ENCODE results near the gene F11. TPM values are rescaled to one million over a fixed set of nuclear protein-coding genes. Genes with fewer than 3 reads are reported as not detected.

F11 gene
- total and polyA plus RNA-seq, 2 of the 13 experiments (the other 11 are each of a cell fraction or from before 2014, with no cell fraction given) = 35.1 to 58.0 TPM

DNA sequence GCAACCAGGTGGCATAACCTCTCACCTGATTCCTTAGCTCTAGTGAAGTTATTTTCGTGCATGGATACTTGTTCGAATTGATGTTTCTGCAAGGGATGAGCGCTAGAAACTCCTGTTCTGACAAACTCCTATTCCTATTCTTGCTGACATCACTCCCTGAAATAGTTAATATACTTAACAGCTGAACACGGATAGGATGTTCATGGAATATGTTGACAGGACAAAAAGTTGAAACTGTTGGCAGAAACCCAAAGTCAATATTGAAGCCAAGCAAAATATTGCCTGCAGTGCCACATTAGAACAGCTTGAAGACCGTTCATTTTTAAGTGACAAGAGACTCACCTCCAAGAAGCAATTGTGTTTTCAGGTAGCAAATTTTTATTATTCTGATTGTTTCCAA lies 38.8 kb upstream of the F11 start, which contains the start of gene KLKB1 (continued):
- TF ChIP-seq, protein P1, sequence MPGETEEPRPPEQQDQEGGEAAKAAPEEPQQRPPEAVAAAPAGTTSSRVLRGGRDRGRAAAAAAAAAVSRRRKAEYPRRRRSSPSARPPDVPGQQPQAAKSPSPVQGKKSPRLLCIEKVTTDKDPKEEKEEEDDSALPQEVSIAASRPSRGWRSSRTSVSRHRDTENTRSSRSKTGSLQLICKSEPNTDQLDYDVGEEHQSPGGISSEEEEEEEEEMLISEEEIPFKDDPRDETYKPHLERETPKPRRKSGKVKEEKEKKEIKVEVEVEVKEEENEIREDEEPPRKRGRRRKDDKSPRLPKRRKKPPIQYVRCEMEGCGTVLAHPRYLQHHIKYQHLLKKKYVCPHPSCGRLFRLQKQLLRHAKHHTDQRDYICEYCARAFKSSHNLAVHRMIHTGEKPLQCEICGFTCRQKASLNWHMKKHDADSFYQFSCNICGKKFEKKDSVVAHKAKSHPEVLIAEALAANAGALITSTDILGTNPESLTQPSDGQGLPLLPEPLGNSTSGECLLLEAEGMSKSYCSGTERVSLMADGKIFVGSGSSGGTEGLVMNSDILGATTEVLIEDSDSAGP (CRISPR knock-in tag; IDR thresholded peaks at IDR 0.05; ENCODE audit: borderline replicate concordance) = no peak
- TF ChIP-seq ZSCAN20 (CRISPR knock-in tag; IDR thresholded peaks at IDR 0.05; ENCODE audit: borderline replicate concordance) (no peak), SMAD3 (CRISPR knock-in tag; IDR thresholded peaks at IDR 0.05) (no peak), SNRNP70 (IDR thresholded peaks at IDR 0.05; ENCODE audit: low read depth, low read length) (no peak), ZNF549 (CRISPR knock-in tag; IDR thresholded peaks at IDR 0.05) (no peak), NRL (CRISPR knock-in tag; IDR thresholded peaks at IDR 0.05; ENCODE audit: borderline replicate concordance) (no peak), ZNF451 (CRISPR knock-in tag; IDR thresholded peaks at IDR 0.05) (no peak), TGIF2 (CRISPR knock-in tag; IDR thresholded peaks at IDR 0.05) (no peak), ZNF225 (CRISPR knock-in tag; IDR thresholded peaks at IDR 0.05) (no peak), ZNF460 (CRISPR knock-in tag; IDR thresholded peaks at IDR 0.05; ENCODE audit: borderline replicate concordance) (no peak), RFX5 (IDR thresholded peaks at IDR 0.05; ENCODE audit: low read depth, low read length) (no peak), ZKSCAN8 (CRISPR knock-in tag; IDR thresholded peaks at IDR 0.05; ENCODE audit: borderline replicate concordance) (no peak), RAD51 (IDR thresholded peaks at IDR 0.05; ENCODE audit: borderline replicate concordance) (no peak), JUN (CRISPR knock-in tag; IDR thresholded peaks at IDR 0.05) (no peak), MTA1 (CRISPR knock-in tag; IDR thresholded peaks at IDR 0.05; ENCODE audit: borderline replicate concordance) (no peak), SSRP1 (CRISPR knock-in tag; IDR thresholded peaks at IDR 0.05) (no peak), SIN3A (IDR thresholded peaks at IDR 0.05; ENCODE audit: borderline replicate concordance, low read depth, low read length) (no peak), ZMYM4 (CRISPR knock-in tag; IDR thresholded peaks at IDR 0.05) (0 out of 2 replicates have a peak, but pooled peaks have one; percentile 33), STAT5B (CRISPR knock-in tag; IDR thresholded peaks at IDR 0.05) (no peak), ZNF790 (CRISPR knock-in tag; IDR thresholded peaks at IDR 0.05; ENCODE audit: borderline replicate concordance) (no peak), ZNF10 (CRISPR knock-in tag; IDR thresholded peaks at IDR 0.05; ENCODE audit: borderline replicate concordance, low read depth) (no peak), ZNF160 (CRISPR knock-in tag; IDR thresholded peaks at IDR 0.05) (no peak), ZNF709 (CRISPR knock-in tag; IDR thresholded peaks at IDR 0.05) (no peak), POGZ (CRISPR knock-in tag; IDR thresholded peaks at IDR 0.05) (peak; percentile 45; the same call in 1 of the 2 replicates)
- TF ChIP-seq, protein P2, sequence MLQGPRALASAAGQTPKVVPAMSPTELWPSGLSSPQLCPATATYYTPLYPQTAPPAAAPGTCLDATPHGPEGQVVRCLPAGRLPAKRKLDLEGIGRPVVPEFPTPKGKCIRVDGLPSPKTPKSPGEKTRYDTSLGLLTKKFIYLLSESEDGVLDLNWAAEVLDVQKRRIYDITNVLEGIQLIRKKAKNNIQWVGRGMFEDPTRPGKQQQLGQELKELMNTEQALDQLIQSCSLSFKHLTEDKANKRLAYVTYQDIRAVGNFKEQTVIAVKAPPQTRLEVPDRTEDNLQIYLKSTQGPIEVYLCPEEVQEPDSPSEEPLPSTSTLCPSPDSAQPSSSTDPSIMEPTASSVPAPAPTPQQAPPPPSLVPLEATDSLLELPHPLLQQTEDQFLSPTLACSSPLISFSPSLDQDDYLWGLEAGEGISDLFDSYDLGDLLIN (CRISPR knock-in tag; IDR thresholded peaks at IDR 0.05; ENCODE audit: borderline replicate concordance) = no peak
- TF ChIP-seq, protein P3, sequence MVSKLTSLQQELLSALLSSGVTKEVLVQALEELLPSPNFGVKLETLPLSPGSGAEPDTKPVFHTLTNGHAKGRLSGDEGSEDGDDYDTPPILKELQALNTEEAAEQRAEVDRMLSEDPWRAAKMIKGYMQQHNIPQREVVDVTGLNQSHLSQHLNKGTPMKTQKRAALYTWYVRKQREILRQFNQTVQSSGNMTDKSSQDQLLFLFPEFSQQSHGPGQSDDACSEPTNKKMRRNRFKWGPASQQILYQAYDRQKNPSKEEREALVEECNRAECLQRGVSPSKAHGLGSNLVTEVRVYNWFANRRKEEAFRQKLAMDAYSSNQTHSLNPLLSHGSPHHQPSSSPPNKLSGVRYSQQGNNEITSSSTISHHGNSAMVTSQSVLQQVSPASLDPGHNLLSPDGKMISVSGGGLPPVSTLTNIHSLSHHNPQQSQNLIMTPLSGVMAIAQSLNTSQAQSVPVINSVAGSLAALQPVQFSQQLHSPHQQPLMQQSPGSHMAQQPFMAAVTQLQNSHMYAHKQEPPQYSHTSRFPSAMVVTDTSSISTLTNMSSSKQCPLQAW (CRISPR knock-in tag; IDR thresholded peaks at IDR 0.05) = peak; percentile 47; the same call in 1 of the 2 replicates
- TF ChIP-seq, protein P4, sequence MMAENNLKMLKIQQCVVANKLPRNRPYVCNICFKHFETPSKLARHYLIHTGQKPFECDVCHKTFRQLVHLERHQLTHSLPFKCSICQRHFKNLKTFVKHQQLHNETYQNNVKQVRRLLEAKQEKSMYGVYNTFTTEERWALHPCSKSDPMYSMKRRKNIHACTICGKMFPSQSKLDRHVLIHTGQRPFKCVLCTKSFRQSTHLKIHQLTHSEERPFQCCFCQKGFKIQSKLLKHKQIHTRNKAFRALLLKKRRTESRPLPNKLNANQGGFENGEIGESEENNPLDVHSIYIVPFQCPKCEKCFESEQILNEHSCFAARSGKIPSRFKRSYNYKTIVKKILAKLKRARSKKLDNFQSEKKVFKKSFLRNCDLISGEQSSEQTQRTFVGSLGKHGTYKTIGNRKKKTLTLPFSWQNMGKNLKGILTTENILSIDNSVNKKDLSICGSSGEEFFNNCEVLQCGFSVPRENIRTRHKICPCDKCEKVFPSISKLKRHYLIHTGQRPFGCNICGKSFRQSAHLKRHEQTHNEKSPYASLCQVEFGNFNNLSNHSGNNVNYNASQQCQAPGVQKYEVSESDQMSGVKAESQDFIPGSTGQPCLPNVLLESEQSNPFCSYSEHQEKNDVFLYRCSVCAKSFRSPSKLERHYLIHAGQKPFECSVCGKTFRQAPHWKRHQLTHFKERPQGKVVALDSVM (CRISPR knock-in tag; IDR thresholded peaks at IDR 0.05) = no peak

All from HepG2 (cell line).